B cell (primary cell): Measurements from ENCODE around the gene ITPRIPL2. TPM values are rescaled to one million over a fixed set of nuclear protein-coding genes. Genes with fewer than 3 reads are reported as not detected.

Source experiments
- ATAC-seq: fragments of 200-7000 bp; cut with Tn5 transposase; one replicate; pipeline ENCODE4 v1.10.0; 2021; ENCODE audit warnings: low read depth, mild to moderate bottlenecking, moderate number of reproducible peaks, moderate library complexity
- CTCF ChIA-PET: fragments of 350-600 bp; sonication (Branson Sonifier 250); formaldehyde crosslinking; loops from one replicate; lab custom pipeline; 2021; ENCODE audit warnings: antibody characterized with exemption, inconsistent platforms; lab: Charles Lee
- POLR2A ChIA-PET: fragments of 350-600 bp; sonication (Branson Sonifier 250); formaldehyde crosslinking; loops from one replicate; lab custom pipeline; 2021; ENCODE audit warnings: antibody characterized with exemption; lab: Charles Lee
- DNase-seq: peaks from one replicate; pipeline ENCODE4 v3.0.0; 2013
- H2AFZ ChIP-seq: 2 replicates; pipeline ENCODE4 v1.6.1; 2012; ENCODE audit warnings: mild to moderate bottlenecking, low read depth, low read length; ENCODE audit not compliant: insufficient read depth, poor library complexity, severe bottlenecking
- H3K27ac ChIP-seq, 2 donors: 1 replicate in 1 of 2; 2 replicates in 1 of 2; pipeline ENCODE4 v1.5.1; 2012 to 2013; ENCODE audit warnings: low read length in 2 of 2, mild to moderate bottlenecking in 2 of 2, moderate library complexity in 1 of 2
- H3K27me3 ChIP-seq, 4 experiments: fragments of 200-600 bp in 1 of 4; sonication (generic) in 1 of 4; replicated peaks in 1 of 4; 1 replicate in 2 of 4; 2 replicates in 2 of 4; pipeline versions ENCODE4 v1.6.1 to v1.7.0; 2013 to 2016; ENCODE audit warnings: low read length in 3 of 4, mild to moderate bottlenecking in 2 of 4, mixed read lengths in 1 of 4, moderate library complexity in 1 of 4; ENCODE audit not compliant: insufficient read depth in 4 of 4, control insufficient read depth in 3 of 4; ENCODE audit errors: control extremely low read depth in 1 of 4
- H3K36me3 ChIP-seq, 2 experiments: replicated peaks in 1 of 2; 1 replicate in 1 of 2; 2 replicates in 1 of 2; pipeline versions ENCODE4 v1.6.1 to v1.7.1; 2013; ENCODE audit warnings: low read length in 1 of 2; ENCODE audit not compliant: insufficient read depth in 2 of 2, control insufficient read depth in 1 of 2; ENCODE audit errors: control extremely low read depth in 1 of 2, extremely low read depth in 1 of 2
- H3K4me1 ChIP-seq, 2 donors: fragments of 200-600 bp in 1 of 2; sonication (generic) in 1 of 2; 1 replicate in 1 of 2; 2 replicates in 1 of 2; pipeline versions ENCODE4 v1.5.1 to v1.6.1; 2013 to 2017; ENCODE audit warnings: low read length in 2 of 2; ENCODE audit not compliant: control insufficient read depth in 2 of 2, insufficient read depth in 2 of 2
- H3K4me2 ChIP-seq: replicated peaks from 2 replicates; pipeline ENCODE3; 2012; ENCODE audit warnings: mild to moderate bottlenecking, low read depth, low read length; ENCODE audit not compliant: poor library complexity, severe bottlenecking
- H3K4me3 ChIP-seq, 5 experiments: fragments of 200-600 bp in 1 of 5; sonication (generic) in 1 of 5; 1 replicate in 3 of 5; 2 replicates in 2 of 5; pipeline versions ENCODE4 v1.5.1 to v1.7.0; 2011 to 2016; ENCODE audit warnings: low read length in 4 of 5, mild to moderate bottlenecking in 4 of 5, low read depth in 2 of 5, control low read depth in 1 of 5, moderate library complexity in 1 of 5; ENCODE audit not compliant: insufficient read depth in 1 of 5; ENCODE audit errors: control extremely low read depth in 1 of 5, extremely low read depth in 1 of 5
- H3K79me2 ChIP-seq: fragments of 200-600 bp; sonication (generic); one replicate; pipeline ENCODE4 v1.6.0; 2016; ENCODE audit warnings: low read length; ENCODE audit not compliant: control insufficient read depth, insufficient read depth
- H3K9ac ChIP-seq: fragments of 200-600 bp; sonication (generic); 2 replicates; pipeline ENCODE4 v1.6.1; 2017; ENCODE audit warnings: mild to moderate bottlenecking, low read length, moderate library complexity
- H3K9me3 ChIP-seq, 3 donors: one replicate each; pipeline versions ENCODE4 v1.6.1 to v1.7.1; 2013; ENCODE audit warnings: low read length in 2 of 3; ENCODE audit not compliant: control insufficient read depth in 2 of 3, insufficient read depth in 1 of 3; ENCODE audit errors: control extremely low read depth in 1 of 3
- H4K20me1 ChIP-seq: 2 replicates; pipeline ENCODE4 v1.6.0; 2012; ENCODE audit warnings: mild to moderate bottlenecking, low read length; ENCODE audit not compliant: insufficient read depth, control insufficient read depth, poor library complexity, severe bottlenecking
- H3K27ac Mint-ChIP-seq: one replicate; pipeline ENCODE4 v1.8.0; 2021; ENCODE audit warnings: mixed read lengths
- H3K27me3 Mint-ChIP-seq: one replicate; pipeline ENCODE4 v1.8.0; 2021; ENCODE audit warnings: mixed read lengths
- H3K4me1 Mint-ChIP-seq: one replicate; pipeline ENCODE4 v1.8.0; 2021; ENCODE audit warnings: mixed read lengths
- H3K4me3 Mint-ChIP-seq: one replicate; pipeline ENCODE4 v1.8.0; 2021; ENCODE audit warnings: mixed read lengths
- H3K9me3 Mint-ChIP-seq: one replicate; pipeline ENCODE4 v1.8.0; 2022; ENCODE audit warnings: mixed read lengths; ENCODE audit not compliant: insufficient read depth
- CTCF ChIP-seq: fragments of 200-600 bp; IDR thresholded peaks from one replicate; pipeline ENCODE4 v1.8.0; 2022; ENCODE audit warnings: antibody characterized with exemption, mild to moderate bottlenecking
- EZH2 ChIP-seq: IDR thresholded peaks from 2 replicates; pipeline ENCODE4 v1.6.1; 2012; ENCODE audit warnings: borderline replicate concordance, low read depth, mild to moderate bottlenecking, moderate library complexity, low read length; ENCODE audit not compliant: insufficient read depth, poor library complexity, severe bottlenecking
- WGBS: methylation state at CpG from one replicate; pipeline ENCODE4 v1.1.5; 2013; ENCODE audit warnings: missing lambda C conversion rate; ENCODE audit not compliant: insufficient coverage; 5-methylcytosine and 5-hydroxymethylcytosine counted together
- intact Hi-C: fragments of 100-400 bp; cut with micrococcal nuclease; formaldehyde crosslinking; loops from one replicate; pipeline ENCODE4 v1.10.0; 2022
- polyA plus RNA-seq: library from polyadenylated mRNA; depleted of rRNA; stranded (reverse); fragments of >200 nt; gene quantifications from 2 replicates; pipeline ENCODE4 v1.2.3, GENCODE V29; 2012
- total RNA-seq, 2 donors: library from RNA; stranded (reverse); fragments of 120-200 nt in 1 of 2; gene quantifications; 1 replicate in 1 of 2; 2 replicates in 1 of 2; pipeline versions ENCODE4 v1.2.3 to v1.2.4, GENCODE V29; 2013 to 2022

The ITPRIPL2 gene
- total and polyA plus RNA-seq, 2 donors (not counting 1 experiment from before 2014, with no cell fraction given): 1.1 to 15.4 TPM

- Histone ChIP-seq H3K27me3 (peaks cover 0 to 13% (median 8%) of the 10 kb centered on the region in 4 experiments), H3K79me2 (no peaks in the 10 kb centered on the region), H3K4me3 (no peak overlapping the region), H3K9me3 (peaks cover 0 to 5% (median 0%) of the 10 kb centered on the region in 3 donors), H2AFZ (no peak overlapping the region), H3K4me1 (peaks cover 7 to 10% of the 10 kb centered on the region in 2 donors), H3K9ac (no peak overlapping the region), H3K4me2 (no peak overlapping the region), H3K27ac (no peak overlapping the region), H3K36me3 (no peaks in the 10 kb centered on the region), H4K20me1 (no peaks in the 10 kb centered on the region)
- ChIA-PET CTCF (interaction anchor here (1.0 to 7.5 kb wide), 5 partner anchors 24 to 419 kb away, joined by 3 to 122 read pairs (median 7); no protein-coding TSS in a partner anchor), POLR2A (no interaction called here)
- ATAC-seq (no peak), DNase-seq (no peak)
- TF ChIP-seq CTCF: no peak
- TF ChIP-seq EZH2: no peak
- WGBS: 80% methylated on average over 1 of the region's 3 CpGs
- H3K4me1 Mint-ChIP-seq: peaks cover 5% of the 10 kb centered on the region
- peaks cover 4% of the 10 kb centered on the region for H3K27me3 Mint-ChIP-seq
- intact Hi-C loops: no loop called here
- no peaks in the 10 kb centered on the region for H3K9me3 Mint-ChIP-seq
- no peak overlapping the region for H3K27ac Mint-ChIP-seq
- no peak overlapping the region for H3K4me3 Mint-ChIP-seq
Observed at GRCh38 chr16:19084139-19084538, 29.6 kb upstream of the ITPRIPL2 start.

- H3K27ac ChIP-seq: no peak overlapping the region
- no peaks in the 10 kb centered on the region for H4K20me1 ChIP-seq
- no peak overlapping the region for H3K9ac ChIP-seq
- H3K4me1 Mint-ChIP-seq: peaks cover 5% of the 10 kb centered on the region
- H3K27me3 ChIP-seq: peaks cover 0 to 13% (median 8%) of the 10 kb centered on the region in 4 experiments
- H3K9me3 ChIP-seq: peaks cover 0 to 5% (median 0%) of the 10 kb centered on the region in 3 donors
- no peaks in the 10 kb centered on the region for H3K36me3 ChIP-seq
- no peaks in the 10 kb centered on the region for H3K9me3 Mint-ChIP-seq
- TF ChIP-seq CTCF (no peak), EZH2 (no peak)
- ATAC-seq (no peak), DNase-seq (no peak)
- no peak overlapping the region for H3K4me2 ChIP-seq
- H2AFZ ChIP-seq: no peak overlapping the region
- intact Hi-C loops: no loop called here
- H3K79me2 ChIP-seq: no peaks in the 10 kb centered on the region
- ChIA-PET POLR2A (no interaction called here), CTCF (interaction anchor here (0.6 to 7.5 kb wide), 14 partner anchors 11 to 1567 kb away, joined by 3 to 122 read pairs (median 5); partner anchors contain the start of gene COQ7)
- peaks cover 7 to 10% of the 10 kb centered on the region in 2 donors for H3K4me1 ChIP-seq
- no peak overlapping the region for H3K4me3 Mint-ChIP-seq
- no peak overlapping the region for H3K27ac Mint-ChIP-seq
- H3K4me3 ChIP-seq: no peak overlapping the region
- 97% methylated on average over 3 of the region's 5 CpGs for WGBS
- H3K27me3 Mint-ChIP-seq: peaks cover 4% of the 10 kb centered on the region
Observed at GRCh38 chr16:19084879-19085278, 28.9 kb upstream of the ITPRIPL2 start.
